GM18873 (cell line): ENCODE measurements around the gene MAZ.
"Not testable (repeated sequence)": the region's sequence is repeated elsewhere in the genome, so short reads cannot be mapped to it uniquely, and the experiment has no call there.

Experiments used
- ATAC-seq: cut with Tn5 transposase; IDR thresholded peaks from one replicate; pipeline ENCODE4 v1.9.1; 2021; ENCODE audit warnings: mild to moderate bottlenecking, moderate library complexity, moderate number of reproducible peaks; ENCODE audit not compliant: unreplicated experiment, low FRiP score

MAZ gene

GRCh38 chr16:29783094-29783953 is 23.0 kb upstream of the MAZ start:
- ATAC-seq: not testable (repeated sequence)

GRCh38 chr16:29784157-29784556 is 22.2 kb upstream of the MAZ start:
- ATAC-seq: no peak

GRCh38 chr16:29784901-29785500 is 21.3 kb upstream of the MAZ start:
- ATAC-seq: no peak

- ATAC-seq: not testable (repeated sequence)
These were observed 19.2 kb upstream of the MAZ start for GRCh38 chr16:29787155-29787554.

- no peak for ATAC-seq
These were observed 16.6 kb upstream of the MAZ start for GRCh38 chr16:29789775-29790182.

- peak; percentile 88 for ATAC-seq
These were observed 16.0 kb upstream of the MAZ start, which contains the start of gene KIF22 for GRCh38 chr16:29790183-29790948. TSS of gene KIF22 (plus strand) at chr16:29790751. CDS start at chr16:29790760, 9 bp downstream.

- no peak for ATAC-seq
These were observed 15.1 kb upstream of the MAZ start for GRCh38 chr16:29790949-29791844.

GRCh38 chr16:29791845-29792807 is 14.2 kb upstream of the MAZ start:
- no peak for ATAC-seq

GRCh38 chr16:29793153-29793552 is 13.2 kb upstream of the MAZ start:
- ATAC-seq: not testable (repeated sequence)

GRCh38 chr16:29794231-29794710 is 12.1 kb upstream of the MAZ start:
- ATAC-seq: no peak

GRCh38 chr16:29802416-29802935 is 3.9 kb upstream of the MAZ start:
- ATAC-seq: no peak

- ATAC-seq: no peak
These were observed 2.3 kb upstream of the MAZ start for GRCh38 chr16:29804020-29804419.

- ATAC-seq: no peak
These were observed 1.7 kb upstream of the MAZ start for GRCh38 chr16:29804455-29805231.

- peak; percentile 41 for ATAC-seq
These were observed 864 bp upstream of the MAZ start for GRCh38 chr16:29805232-29806098.

- no peak for ATAC-seq
These were observed 504 bp downstream of the MAZ start for GRCh38 chr16:29806641-29807425.
